K562 (cell line): ENCODE measurements around the gene SETD4. TPM values are rescaled to one million over a fixed set of nuclear protein-coding genes. Genes with fewer than 3 reads are reported as not detected.

Experiments
- DACH1 ChIP-seq: fragments of 450-650 bp; IDR thresholded peaks from 2 replicates; pipeline ENCODE4 v1.6.1; 2018; ENCODE audit not compliant: partially characterized antibody
- DIDO1 ChIP-seq: fragments of 450-650 bp; IDR thresholded peaks from 2 replicates; pipeline ENCODE4 v1.6.1; 2016; ENCODE audit warnings: low read depth, missing biosample characterization, missing genetic modification characterization
- E2F1 ChIP-seq: sonication (generic); formaldehyde crosslinking; IDR thresholded peaks from 2 replicates; pipeline ENCODE4 v1.8.1; 2023; ENCODE audit warnings: mild to moderate bottlenecking, missing genetic modification reagents, moderate library complexity
- HDAC8 ChIP-seq: fragments of 450-650 bp; IDR thresholded peaks from 2 replicates; pipeline ENCODE4 v1.6.1; 2016; ENCODE audit warnings: mild to moderate bottlenecking, missing genetic modification characterization, moderate library complexity, missing compliant biosample characterization
- HNRNPUL1 ChIP-seq: fragments of 200-400 bp; formaldehyde crosslinking; IDR thresholded peaks from 2 replicates; pipeline ENCODE4 v1.6.1; 2017; ENCODE audit warnings: low read length
- IFI16 ChIP-seq: fragments of 250-450 bp; sonication (Bioruptor Pico); IDR thresholded peaks from 2 replicates; pipeline ENCODE4 v2.1.2; 2022; ENCODE audit warnings: mild to moderate bottlenecking, inconsistent platforms
- IRF9 ChIP-seq: fragments of 450-650 bp; IDR thresholded peaks from 2 replicates; pipeline ENCODE4 v1.6.1; 2016; ENCODE audit warnings: missing biosample characterization, missing genetic modification characterization
- JUND ChIP-seq, 2 experiments: IDR thresholded peaks; 2 replicates in 1 of 2; 3 replicates in 1 of 2; pipeline ENCODE4 v1.6.1; 2011; ENCODE audit warnings: borderline replicate concordance in 2 of 2, low read depth in 2 of 2, low read length in 2 of 2, improper control_type of control experiment in 1 of 2, missing biosample characterization in 1 of 2, missing genetic modification characterization in 1 of 2, missing genetic modification reagents in 1 of 2
- MEF2D ChIP-seq: conservative IDR thresholded peaks from 2 replicates; pipeline ENCODE4 v1.6.1; 2016; ENCODE audit warnings: low read depth, missing genetic modification characterization, missing compliant biosample characterization
- MIER1 ChIP-seq: fragments of 450-650 bp; IDR thresholded peaks from 2 replicates; pipeline ENCODE4 v1.6.1; 2016; ENCODE audit warnings: antibody characterized with exemption, mild to moderate bottlenecking, low read depth
- POLR2B ChIP-seq: fragments of 450-650 bp; IDR thresholded peaks from 2 replicates; pipeline ENCODE4 v1.6.1; 2018; ENCODE audit warnings: low read depth; ENCODE audit not compliant: partially characterized antibody
- SAP30 ChIP-seq: fragments of 200-600 bp; sonication (generic); IDR thresholded peaks from 2 replicates; pipeline ENCODE4 v1.6.1; 2012; ENCODE audit warnings: borderline replicate concordance, low read depth, mild to moderate bottlenecking, moderate library complexity, low read length, control low read depth, inconsistent platforms; ENCODE audit not compliant: insufficient read depth, poor library complexity, severe bottlenecking
- STAT5B ChIP-seq: fragments of 250-450 bp; sonication (Bioruptor Pico); IDR thresholded peaks from 2 replicates; pipeline ENCODE4 v1.8.0; 2021; ENCODE audit warnings: mild to moderate bottlenecking, inconsistent platforms
- TEAD1 ChIP-seq, 2 experiments: fragments of 450-650 bp in 1 of 2; sonication (generic) in 1 of 2; formaldehyde crosslinking; IDR thresholded peaks; 2 replicates each; pipeline versions ENCODE4 v1.4.0 to v1.8.0; 2020 to 2022; ENCODE audit warnings: mild to moderate bottlenecking in 2 of 2, missing genetic modification reagents in 1 of 2
- TEAD2 ChIP-seq: fragments of 450-650 bp; IDR thresholded peaks from 2 replicates; pipeline ENCODE4 v1.6.1; 2016; ENCODE audit warnings: missing genetic modification characterization, control low read depth, missing compliant biosample characterization
- XRCC4 ChIP-seq: IDR thresholded peaks from one replicate; pipeline ENCODE4 v1.6.1; 2011; ENCODE audit not compliant: insufficient read depth, insufficient read length; ENCODE audit errors: extremely low read depth
- ZNF175 ChIP-seq: fragments of 200-800 bp; sonication (Bioruptor generic); IDR thresholded peaks from 2 replicates; pipeline ENCODE4 v1.6.1; 2016; ENCODE audit warnings: low read depth, mild to moderate bottlenecking, missing genetic modification characterization, missing compliant biosample characterization
- polyA plus RNA-seq, 8 experiments: library from polyadenylated mRNA; depleted of rRNA in 4 of 8; stranded (reverse) in 5 of 8; unstranded in 3 of 8; fragments of >200 nt; fragmentation: Nextera tagmentation in 2 of 8; fragmentation: Illumina TruSeq in 1 of 8; extraction: Ambion mirVana in 2 of 8; extraction: Trizol in 1 of 8; gene quantifications; 2 replicates each; pipeline versions ENCODE4 v1.2.1 to v1.2.3, GENCODE V29; 2011 to 2014; ENCODE audit warnings: inconsistent platforms in 1 of 8, missing spikeins in 1 of 8
- total RNA-seq, 7 experiments: library from RNA; depleted of rRNA in 6 of 7; stranded (reverse); fragments of >200 nt in 6 of 7; fragmentation: Illumina TruSeq in 2 of 7; extraction: Trizol in 2 of 7; gene quantifications; 2 replicates each; pipeline versions ENCODE4 v1.2.1 to v1.2.3, GENCODE V29; 2011 to 2021; ENCODE audit warnings: low replicate concordance in 1 of 7
- TF ChIP-seq, protein P1 (sequence below), 3 experiments: fragments of 200-800 bp in 1 of 3; sonication (Bioruptor generic) in 1 of 3; sonication (generic) in 1 of 3; formaldehyde crosslinking in 1 of 3; IDR thresholded peaks; 2 replicates each; pipeline versions ENCODE4 v1.6.1 to v1.8.0; 2016 to 2022; ENCODE audit warnings: mild to moderate bottlenecking in 2 of 3, missing compliant biosample characterization in 2 of 3, missing genetic modification characterization in 2 of 3, missing genetic modification reagents in 1 of 3
- TF ChIP-seq, protein P2 (sequence below), 2 experiments: fragments of 250-450 bp in 1 of 2; fragments of 450-650 bp in 1 of 2; sonication (Bioruptor Pico) in 1 of 2; IDR thresholded peaks; 2 replicates each; pipeline versions ENCODE4 v1.6.1 to v1.8.0; 2016 to 2021; ENCODE audit warnings: mild to moderate bottlenecking in 2 of 2, moderate library complexity in 2 of 2, missing compliant biosample characterization in 1 of 2, missing genetic modification characterization in 1 of 2

SETD4 gene
- total and polyA plus RNA-seq, 9 of the 15 experiments (the other 6 are each of a cell fraction or from before 2014, with no cell fraction given): 16.1 to 51.3 (median 25.7) TPM

GRCh38 chr21:36061445-36061844 is 1.1 kb upstream of the SETD4 start (continued):
- TF ChIP-seq, protein P1, sequence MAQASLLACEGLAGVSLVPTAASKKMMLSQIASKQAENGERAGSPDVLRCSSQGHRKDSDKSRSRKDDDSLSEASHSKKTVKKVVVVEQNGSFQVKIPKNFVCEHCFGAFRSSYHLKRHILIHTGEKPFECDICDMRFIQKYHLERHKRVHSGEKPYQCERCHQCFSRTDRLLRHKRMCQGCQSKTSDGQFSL (CRISPR knock-in tag; IDR thresholded peaks at IDR 0.05): no peak
- TF ChIP-seq, protein P1 (tag; IDR thresholded peaks at IDR 0.05): peak in 1 of 2 experiments; percentile 82; a peak in 2 of 4 replicates
- peak; percentile 25; the same call in 1 of the 2 replicates for TF ChIP-seq IFI16
- TF ChIP-seq HDAC8 (tag): no peak
- no peak for TF ChIP-seq DIDO1
- TF ChIP-seq DACH1: no peak
- no peak for TF ChIP-seq POLR2B
- no peak for TF ChIP-seq E2F1 (CRISPR knock-in tag)
- peak; percentile 72 for TF ChIP-seq IRF9 (tag)
- no peak for TF ChIP-seq XRCC4
- TF ChIP-seq HNRNPUL1: no peak
- 0 out of 4 replicates have a peak, but pooled peaks of 1 of the 2 experiments have one; percentile 44 for TF ChIP-seq TEAD1 (CRISPR knock-in tag; IDR thresholded peaks at IDR 0.05)
- 0 out of 2 replicates have a peak, but pooled peaks have one; percentile 59 for TF ChIP-seq TEAD2
- 0 out of 2 replicates have a peak, but pooled peaks have one; percentile 39 for TF ChIP-seq MEF2D
- no peak for TF ChIP-seq SAP30
- TF ChIP-seq, protein P2, sequence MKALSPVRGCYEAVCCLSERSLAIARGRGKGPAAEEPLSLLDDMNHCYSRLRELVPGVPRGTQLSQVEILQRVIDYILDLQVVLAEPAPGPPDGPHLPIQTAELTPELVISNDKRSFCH (CRISPR knock-in tag; IDR thresholded peaks at IDR 0.05): no peak
- TF ChIP-seq, protein P2 (tag; IDR thresholded peaks at IDR 0.05): peak; percentile 93
- peak; percentile 26; the same call in 1 of the 2 replicates for TF ChIP-seq STAT5B (CRISPR knock-in tag)
- TF ChIP-seq ZNF175 (CRISPR knock-in tag): no peak
- TF ChIP-seq JUND (IDR thresholded peaks at IDR 0.05; ENCODE audit: borderline replicate concordance, low read depth, low read length): no peak
- no peak for TF ChIP-seq JUND (tag; IDR thresholded peaks at IDR 0.05; ENCODE audit: borderline replicate concordance, low read depth, low read length)
- TF ChIP-seq MIER1: no peak
